Astrocyte of the spinal cord (primary cell): ENCODE data around the gene NDUFC1.

Experiments used
- DNase-seq: peaks from one replicate; pipeline ENCODE4 v3.0.0; 2011; ENCODE audit warnings: low read depth, low spot score
- H3K4me3 ChIP-seq: 2 replicates; pipeline ENCODE4 v1.5.1; 2011; ENCODE audit warnings: low read depth, mild to moderate bottlenecking, low read length, moderate library complexity
- in situ Hi-C: cut with HindIII; loops from 2 replicates; pipeline ENCODE4 v1.10.0; 2017; ENCODE audit warnings: low sequenced_read_pairs
- TF ChIP-seq, protein P1 (sequence below): IDR thresholded peaks from 2 replicates; pipeline ENCODE4 v1.5.1; 2012; ENCODE audit warnings: low read depth, mild to moderate bottlenecking, low read length, inconsistent platforms

NDUFC1 gene

DNA sequence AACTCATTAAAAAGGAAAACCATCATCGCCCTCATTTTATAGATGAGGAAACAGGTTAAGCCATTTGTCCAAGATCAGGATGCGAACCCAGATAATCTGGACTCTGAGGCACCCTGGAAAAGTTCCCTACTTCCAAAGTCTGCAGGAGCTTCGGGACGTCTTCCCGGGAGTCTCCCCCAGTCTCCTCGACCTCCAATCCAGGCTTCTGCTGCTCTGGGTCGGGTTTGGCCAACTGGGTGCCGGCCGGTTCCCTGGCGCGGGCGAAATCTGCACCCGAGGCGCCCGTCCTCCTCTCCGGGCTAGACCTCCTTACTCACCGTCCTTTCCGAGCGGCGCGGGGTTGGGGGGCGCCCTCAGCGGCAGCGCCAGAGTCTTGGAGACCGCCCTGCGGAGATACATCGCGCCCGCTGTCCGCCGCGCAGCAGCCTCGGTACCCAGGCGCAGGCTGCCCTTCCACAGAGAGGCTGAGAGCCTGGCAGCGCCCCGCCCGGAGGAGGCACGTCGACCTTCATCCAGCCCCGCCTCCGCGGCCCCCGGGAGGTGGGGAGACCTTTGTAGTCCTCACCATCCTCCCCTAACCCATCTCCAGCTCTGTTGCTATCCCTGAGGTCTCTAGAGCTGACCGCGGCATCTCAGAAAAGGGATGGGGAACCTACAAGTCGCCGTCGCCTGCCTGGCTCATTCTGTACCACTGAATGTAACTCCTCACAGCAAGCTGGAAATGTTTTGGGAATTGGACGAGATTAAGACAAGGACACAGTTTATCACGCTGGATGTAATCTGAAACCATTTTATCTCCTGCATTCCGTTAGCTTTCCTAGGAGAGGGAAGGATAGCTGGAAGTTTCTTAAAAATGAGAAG lies 22.3 kb downstream of the NDUFC1 start, which contains the start of gene MGARP:
Gene MGARP, minus strand, starts transcription at position 466 of the 861 bp plus-strand sequence. Its CDS starts 67 bp downstream, at position 399.
- H3K4me3 ChIP-seq: peak within 1 kb of the TSS; percentile 53
- in situ Hi-C loops: no loop called here
- TF ChIP-seq, protein P1, sequence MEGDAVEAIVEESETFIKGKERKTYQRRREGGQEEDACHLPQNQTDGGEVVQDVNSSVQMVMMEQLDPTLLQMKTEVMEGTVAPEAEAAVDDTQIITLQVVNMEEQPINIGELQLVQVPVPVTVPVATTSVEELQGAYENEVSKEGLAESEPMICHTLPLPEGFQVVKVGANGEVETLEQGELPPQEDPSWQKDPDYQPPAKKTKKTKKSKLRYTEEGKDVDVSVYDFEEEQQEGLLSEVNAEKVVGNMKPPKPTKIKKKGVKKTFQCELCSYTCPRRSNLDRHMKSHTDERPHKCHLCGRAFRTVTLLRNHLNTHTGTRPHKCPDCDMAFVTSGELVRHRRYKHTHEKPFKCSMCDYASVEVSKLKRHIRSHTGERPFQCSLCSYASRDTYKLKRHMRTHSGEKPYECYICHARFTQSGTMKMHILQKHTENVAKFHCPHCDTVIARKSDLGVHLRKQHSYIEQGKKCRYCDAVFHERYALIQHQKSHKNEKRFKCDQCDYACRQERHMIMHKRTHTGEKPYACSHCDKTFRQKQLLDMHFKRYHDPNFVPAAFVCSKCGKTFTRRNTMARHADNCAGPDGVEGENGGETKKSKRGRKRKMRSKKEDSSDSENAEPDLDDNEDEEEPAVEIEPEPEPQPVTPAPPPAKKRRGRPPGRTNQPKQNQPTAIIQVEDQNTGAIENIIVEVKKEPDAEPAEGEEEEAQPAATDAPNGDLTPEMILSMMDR: no peak
- DNase-seq: no peak

GRCh38 chr4:139278912-139279759 lies 23.1 kb downstream of the NDUFC1 start:
- peak overlapping the region; percentile 53 for H3K4me3 ChIP-seq
- in situ Hi-C loops: no loop called here
- TF ChIP-seq, protein P1: no peak
- DNase-seq: peak; percentile 15

- no peak for DNase-seq
- TF ChIP-seq, protein P1: no peak
- in situ Hi-C loops: no loop called here
- H3K4me3 ChIP-seq: peak overlapping the region; percentile 53
Observed at GRCh38 chr4:139278485-139278884, 23.8 kb downstream of the NDUFC1 start.

DNA sequence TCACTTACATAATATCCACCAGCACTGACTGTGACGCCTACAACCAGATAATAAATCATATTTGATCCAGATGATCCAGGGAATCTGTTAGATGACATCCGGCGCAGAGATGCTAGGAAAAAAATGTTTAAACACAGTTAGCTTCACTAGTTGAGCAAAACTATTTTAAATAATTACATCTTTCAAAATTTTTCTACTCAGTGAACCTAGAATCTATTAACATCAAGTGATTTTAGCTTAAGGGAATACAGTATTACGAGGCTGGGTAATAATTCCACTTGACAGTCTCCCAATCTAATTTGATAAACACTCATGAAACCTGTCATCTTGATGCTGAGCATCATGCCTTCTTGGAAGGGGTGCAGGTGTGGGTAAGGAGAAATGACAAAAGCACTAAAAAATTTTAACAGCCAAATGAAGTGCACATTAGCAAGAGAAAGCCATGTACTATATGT lies 27.0 kb downstream of the NDUFC1 start:
- no peak for DNase-seq
- TF ChIP-seq, protein P1: no peak
- no peak overlapping the region for H3K4me3 ChIP-seq
- in situ Hi-C loops: no loop called here

DNA sequence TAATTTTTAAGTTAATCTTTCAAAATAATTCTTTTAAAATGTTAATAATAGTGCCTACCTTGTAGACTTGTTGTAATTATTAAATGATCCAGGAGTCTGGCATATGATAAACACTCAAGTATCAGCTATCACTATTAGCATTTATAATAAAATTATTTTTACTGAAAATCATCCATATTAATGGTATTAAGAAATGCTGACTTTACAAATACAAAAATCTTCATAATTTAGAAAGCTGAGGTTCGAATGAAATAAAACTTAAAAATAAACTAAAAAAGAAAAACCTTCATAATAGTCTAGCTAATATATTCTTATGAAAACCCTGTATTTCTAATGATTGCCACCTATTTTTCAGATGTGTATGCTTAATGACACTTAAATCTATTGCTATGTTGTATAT lies 27.5 kb downstream of the NDUFC1 start:
- DNase-seq: no peak

GRCh38 chr4:139273835-139274234 lies 28.4 kb downstream of the NDUFC1 start:
- no peak overlapping the region for H3K4me3 ChIP-seq
- in situ Hi-C loops: no loop called here
- DNase-seq: no peak
- TF ChIP-seq, protein P1: no peak

More for the DNA sequence above, 27.5 kb downstream of the NDUFC1 start:
- TF ChIP-seq, protein P1: no peak
- in situ Hi-C loops: no loop called here
- H3K4me3 ChIP-seq: no peak overlapping the region
